ENCODE results near the gene SRL.

Gene SRL

DNA sequence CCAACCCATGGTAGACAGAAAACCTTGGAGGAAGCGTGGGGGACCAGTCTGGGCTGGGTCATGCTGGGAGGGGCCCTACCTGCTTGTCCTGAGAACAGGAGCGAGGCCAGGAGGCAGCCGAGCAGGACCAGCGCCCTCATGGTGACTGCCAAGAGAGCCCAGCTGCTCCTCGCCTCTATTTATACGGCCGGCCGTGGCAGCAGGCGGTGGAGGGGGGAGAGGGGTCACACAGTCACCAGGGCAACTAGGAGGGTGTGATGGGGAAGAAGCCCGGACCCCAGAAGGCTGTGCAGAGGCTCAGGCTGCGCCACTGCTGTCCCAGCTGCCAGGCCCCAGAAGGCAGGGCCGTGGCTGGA is at the start of gene SRL:
Gene SRL (minus strand): TSS at position 153 of the 356 bp plus-strand sequence. CDS start 13 bp downstream, at position 140.
- DNase-seq, result no peak

DNA sequence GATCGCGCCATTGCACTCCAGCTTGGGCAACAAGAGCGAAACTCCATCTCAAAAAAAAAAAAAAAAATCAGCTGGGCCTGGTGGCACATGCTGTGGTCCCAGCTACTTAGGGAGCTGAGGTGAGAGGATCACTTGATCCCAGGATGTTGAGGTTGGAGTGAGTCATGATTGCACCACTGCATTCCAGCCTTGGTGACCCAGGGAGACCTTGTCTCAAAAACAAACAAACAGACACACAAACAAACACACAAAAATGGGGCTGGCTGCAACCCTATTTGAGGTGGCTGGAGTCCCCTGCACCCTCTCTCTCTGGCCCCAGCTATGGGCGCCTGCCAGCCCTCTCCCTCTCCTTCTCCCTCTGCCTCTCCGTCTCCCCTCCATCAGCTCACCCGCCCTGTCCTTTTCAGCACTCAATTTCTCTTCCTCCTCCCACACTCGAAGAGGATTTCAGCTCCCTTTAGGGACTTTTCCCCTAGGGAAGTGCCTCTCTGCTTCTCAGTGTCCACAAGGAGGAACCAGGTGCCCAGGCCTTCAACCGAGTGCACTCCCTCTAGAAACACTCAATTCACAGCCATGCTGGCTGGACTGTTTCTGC is 48.5 kb upstream of the SRL start:
- no peak for DNase-seq

DNA sequence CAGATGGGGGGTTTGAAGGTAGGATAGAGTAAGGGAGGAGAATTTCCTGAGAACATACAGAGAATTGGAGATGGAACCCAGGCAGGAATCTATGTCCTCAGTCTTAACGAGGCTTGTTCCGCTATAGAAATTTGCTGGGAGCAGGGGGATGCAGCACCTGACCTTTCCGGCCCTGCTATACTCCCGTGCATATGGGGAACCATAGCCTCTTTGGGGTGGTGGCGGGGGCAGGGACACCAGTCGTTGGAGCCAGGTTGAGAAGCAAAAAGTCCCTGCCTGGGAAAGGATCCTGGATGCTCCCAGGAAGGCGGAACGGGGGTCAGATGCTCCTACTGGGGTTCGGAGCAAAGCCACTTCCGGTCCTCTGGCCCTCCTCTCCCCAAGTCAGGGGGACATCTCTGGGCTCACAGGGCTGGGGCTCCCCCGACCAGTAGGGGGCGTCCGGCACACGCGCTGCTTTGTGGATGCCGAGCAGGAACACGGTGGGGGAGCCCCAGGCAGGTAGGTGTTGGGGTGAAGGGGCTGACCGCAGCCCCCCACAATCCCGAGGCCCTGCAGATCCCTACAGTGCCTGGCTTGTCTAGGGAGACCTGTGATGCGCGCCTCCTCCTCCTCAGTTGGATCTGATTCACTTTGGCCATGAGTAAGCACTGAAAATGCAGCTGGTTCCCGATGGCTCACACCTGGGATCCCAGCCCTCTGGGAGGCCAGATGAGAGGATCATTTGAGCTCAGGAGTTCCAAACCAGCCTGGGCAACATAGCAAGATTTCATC is 46.5 kb upstream of the SRL start:
- DNase-seq, result peak; percentile 84

DNA sequence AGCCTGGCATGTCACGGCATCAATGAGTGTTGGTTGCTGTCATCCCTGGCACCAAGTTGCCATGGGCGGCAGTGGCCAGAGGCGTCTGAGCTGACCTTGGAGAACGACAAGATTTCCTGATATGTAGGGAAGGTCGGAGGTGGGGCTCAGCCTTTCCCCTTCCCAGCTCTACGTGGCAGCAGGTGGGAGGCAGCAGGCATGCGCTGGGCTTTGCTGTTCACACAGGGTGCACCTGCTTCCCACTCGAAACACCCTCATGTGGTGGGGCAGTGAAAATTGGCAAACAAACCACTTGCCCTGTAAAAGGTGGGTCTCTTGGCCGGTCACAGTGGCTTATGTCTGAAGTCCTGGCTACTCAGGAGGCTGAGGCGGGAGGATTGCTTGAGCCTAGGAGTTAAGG is 43.3 kb upstream of the SRL start:
- no peak for DNase-seq

DNA sequence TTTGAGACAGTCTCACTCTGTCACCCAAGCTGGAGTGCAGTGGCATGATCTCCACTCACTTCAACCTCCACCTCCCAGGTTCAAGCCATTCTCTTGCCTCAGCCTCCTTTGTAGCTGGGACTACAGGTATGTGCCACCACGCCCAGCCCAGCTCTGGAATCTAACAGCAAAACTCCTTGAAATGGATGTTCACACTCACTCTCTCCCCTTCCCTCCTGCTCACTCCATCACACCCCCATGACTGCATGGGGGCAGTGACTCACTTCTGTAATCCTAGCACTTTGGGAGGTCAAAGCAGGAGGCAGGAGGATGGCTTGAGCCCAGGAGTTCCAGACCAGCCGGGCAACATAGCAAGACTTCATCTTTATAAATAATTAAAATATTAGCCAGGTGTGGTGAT is 42.1 kb upstream of the SRL start:
- no peak for DNase-seq

- no peak for DNase-seq
These were observed 41.6 kb upstream of the SRL start for GRCh38 chr16:4283441-4283840.

GRCh38 chr16:4280625-4281024 is 38.7 kb upstream of the SRL start:
- DNase-seq, result no peak

- DNase-seq, result no peak
These were observed 36.2 kb upstream of the SRL start for GRCh38 chr16:4277987-4278513.

GRCh38 chr16:4275861-4276260 is 34.0 kb upstream of the SRL start:
- no peak for DNase-seq

DNA sequence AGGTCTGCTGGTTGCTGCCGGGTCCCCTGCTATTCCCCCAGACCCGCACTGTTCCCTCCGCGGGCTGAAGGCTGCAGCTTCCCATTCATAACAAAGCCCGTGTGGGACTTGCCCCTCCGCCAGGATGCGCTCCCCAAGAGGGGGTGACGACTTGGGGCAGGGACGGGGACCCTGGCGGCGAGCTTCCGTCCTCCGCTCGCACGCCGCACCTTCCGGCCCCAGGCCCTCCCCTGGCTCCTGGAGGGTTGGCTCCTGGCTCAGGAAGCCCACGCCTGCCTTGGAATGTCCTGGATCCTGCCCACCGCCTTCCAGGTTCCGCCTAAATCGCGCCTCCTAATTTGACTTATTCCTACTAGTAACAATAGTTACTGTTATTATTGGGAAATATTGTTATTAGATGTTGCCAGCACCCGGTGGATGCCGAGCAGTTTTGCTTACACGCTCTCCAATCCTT is 32.0 kb upstream of the SRL start:
- peak; percentile 54 for DNase-seq

DNA sequence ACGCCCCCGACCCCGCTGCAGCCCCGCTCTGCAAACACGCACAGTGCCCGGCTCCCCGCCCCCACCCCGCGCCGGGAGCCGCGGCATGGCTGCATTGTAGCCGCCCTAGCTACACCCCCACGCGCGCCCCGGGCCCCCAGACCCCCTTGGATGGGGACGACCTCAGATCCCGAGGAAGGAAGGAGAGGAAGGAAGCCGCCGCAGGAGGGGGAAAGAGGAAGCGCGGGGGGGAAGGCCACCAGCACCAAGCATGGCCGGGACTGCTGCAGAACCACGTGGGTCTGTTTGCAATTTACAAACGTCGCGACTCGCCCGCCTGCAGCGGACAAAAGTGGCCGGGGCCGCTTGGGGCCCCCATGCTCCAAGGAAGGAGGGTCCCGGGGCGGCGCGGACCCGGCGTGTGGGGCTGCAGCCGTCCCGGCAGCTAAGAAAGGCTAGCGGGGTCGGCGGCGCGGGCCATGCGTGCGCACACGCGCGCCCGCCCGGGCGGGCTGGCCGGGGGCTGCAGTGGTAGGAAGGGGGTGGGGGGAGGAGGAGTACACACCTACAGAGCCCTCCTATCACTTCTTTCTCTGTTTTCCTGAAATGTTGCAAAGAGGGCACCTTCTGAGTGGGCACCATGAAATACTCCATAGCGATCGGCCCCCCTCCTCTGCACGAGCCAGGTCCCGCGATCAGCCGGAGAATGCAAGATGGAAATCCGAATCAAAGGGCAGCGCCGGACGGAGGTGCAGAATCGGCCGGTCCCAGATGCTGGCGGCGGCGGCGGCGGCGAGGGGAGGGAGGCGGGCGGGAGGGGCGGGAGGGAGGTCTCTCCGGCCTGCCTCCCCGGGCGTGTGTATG is 30.5 kb upstream of the SRL start:
- DNase-seq, result peak; percentile 35

DNA sequence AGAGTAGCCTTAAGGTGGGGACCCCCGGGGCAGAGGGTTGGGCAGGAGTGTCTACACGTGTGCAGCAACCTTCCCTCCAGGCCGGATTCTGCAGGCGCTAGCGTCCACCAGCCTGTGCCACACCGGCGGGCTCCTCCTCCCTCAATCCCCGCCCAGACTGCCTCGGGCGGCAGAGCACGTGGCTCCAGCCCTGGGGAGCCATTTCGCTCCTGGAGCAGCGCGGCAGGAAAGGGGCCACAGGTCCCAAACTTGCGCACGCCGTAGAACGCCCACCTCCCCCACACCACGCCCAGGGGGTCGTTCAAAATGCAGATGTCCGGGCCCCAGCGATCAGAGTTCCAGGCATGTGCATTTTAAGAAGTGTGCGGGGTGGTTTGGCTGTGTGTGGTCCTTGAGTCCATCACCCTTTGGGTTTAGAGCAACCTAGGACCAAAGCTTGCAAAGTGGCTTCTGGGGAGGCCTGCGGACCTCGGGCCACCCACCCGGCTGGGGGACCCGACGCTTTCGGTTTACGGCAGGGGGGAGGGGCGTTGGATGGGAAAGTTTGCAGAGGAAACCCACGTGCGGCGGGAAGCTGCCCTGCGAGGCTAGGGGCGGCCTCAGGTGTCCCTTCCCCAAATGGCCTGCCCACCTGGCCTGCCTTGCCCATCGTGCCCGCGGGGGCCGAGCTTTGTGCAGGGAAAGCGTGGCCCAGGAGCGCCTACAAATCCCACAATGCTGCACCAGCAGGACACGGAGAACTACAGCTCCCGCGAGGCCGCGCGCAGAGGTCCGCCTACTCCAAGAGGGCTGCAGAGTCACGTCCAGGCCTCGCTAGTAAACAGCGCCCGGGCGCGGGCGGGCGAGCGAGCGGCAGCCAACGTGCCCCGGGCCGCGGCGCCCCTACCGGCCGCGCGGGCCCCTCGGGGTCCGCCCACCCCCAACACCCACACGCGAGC is 29.6 kb upstream of the SRL start:
- peak; percentile 84 for DNase-seq

GRCh38 chr16:4270595-4270994 is 28.7 kb upstream of the SRL start:
- DNase-seq, result no peak

GRCh38 chr16:4270091-4270490 is 28.2 kb upstream of the SRL start:
- DNase-seq, result no peak

DNA sequence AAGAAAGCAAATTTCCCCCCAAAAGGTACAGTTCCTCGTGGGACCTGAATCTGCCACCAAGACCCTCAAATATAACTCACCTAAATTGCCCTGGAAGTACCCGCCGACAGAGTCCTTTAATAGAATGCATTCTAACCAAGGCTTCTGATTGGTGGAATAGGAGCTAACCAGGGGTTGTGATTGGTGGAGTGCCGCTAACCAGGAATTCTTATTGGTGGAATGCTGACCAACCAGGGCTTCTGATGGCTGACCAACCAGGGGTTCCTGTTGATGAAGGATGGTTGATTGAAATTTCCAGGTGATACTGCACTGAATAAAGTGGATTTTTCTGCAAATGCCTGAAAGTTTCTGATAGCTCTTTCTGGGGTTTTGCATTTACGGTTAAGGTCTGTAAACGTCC is 24.5 kb upstream of the SRL start:
- DNase-seq, result no peak

GRCh38 chr16:4265676-4266075 is 23.8 kb upstream of the SRL start:
- no peak for DNase-seq

- no peak for DNase-seq
These were observed 22.7 kb upstream of the SRL start for GRCh38 chr16:4264546-4264945.

DNA sequence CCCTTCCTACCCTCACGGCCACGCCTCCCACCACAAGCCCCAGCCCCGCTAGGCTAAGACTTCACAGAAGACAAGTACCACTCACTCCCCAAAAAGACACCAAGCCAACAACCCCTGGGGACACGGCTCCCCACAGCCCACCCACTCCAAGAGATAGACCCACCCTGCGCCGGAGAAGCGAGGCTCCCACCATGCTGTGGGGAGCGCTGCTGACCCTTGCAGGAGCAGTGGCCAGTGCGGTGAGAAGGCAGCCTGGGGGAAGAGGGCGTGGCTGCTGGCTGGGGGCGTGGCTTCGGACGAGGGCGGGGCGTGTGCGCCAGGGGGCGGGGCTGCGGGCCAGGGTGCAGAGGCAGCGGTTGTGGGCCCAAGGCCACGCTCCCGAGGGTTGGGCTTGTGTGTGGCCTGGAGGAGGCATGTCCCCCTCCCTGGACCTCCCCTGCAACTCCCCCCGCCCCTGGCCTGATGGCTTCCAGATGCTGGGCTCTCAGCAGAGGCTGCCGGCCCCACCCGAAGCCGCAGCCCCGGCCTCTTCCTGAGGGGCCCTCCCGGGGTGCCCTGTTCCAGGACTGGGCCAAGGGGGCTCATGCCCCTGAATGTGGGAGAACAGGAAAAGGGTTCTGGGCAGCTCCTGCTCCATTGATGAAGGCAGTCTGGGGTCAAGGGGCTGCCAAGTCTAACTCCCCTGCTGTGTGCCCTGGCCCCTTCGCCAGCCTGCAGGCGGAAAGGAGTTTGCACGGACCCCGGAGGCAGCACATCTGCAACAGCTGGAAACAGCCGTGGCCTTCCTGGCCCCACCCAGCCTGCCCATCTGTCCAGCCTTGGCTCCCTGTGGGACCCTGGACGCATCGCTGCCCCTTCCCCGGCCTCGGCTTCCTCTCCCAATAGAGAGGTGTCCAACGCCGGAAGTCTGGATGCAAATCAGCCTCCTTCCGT is 21.9 kb upstream of the SRL start:
- DNase-seq, result no peak

- DNase-seq, result no peak
These were observed 20.5 kb upstream of the SRL start for GRCh38 chr16:4262303-4262835.

- peak; percentile 12 for DNase-seq
These were observed 19.8 kb upstream of the SRL start for GRCh38 chr16:4261557-4262172.

Data from activated gamma-delta T cell treated with Interleukin-2 at 50 U/mL for 16 hours (primary cell).